Neuron (in vitro differentiated cells): ENCODE results near the gene HDAC9.

Experiments
- H2AFZ ChIP-seq: one replicate; pipeline ENCODE4 v1.6.1; 2013; ENCODE audit warnings: low read depth, mild to moderate bottlenecking, inconsistent platforms, low read length, moderate library complexity
- H3K27me3 ChIP-seq: one replicate; pipeline ENCODE4 v1.6.1; 2013; ENCODE audit warnings: low read length; ENCODE audit not compliant: insufficient read depth
- H3K36me3 ChIP-seq: one replicate; pipeline ENCODE4 v1.6.1; 2013; ENCODE audit warnings: low read length; ENCODE audit not compliant: insufficient read depth
- H3K4me1 ChIP-seq: one replicate; pipeline ENCODE4 v1.6.1; 2013; ENCODE audit warnings: low read length; ENCODE audit not compliant: insufficient read depth
- H3K4me3 ChIP-seq: 2 replicates; pipeline ENCODE4 v1.5.1; 2013; ENCODE audit warnings: mild to moderate bottlenecking, low read length, moderate library complexity
- H3K9me3 ChIP-seq: one replicate; pipeline ENCODE4 v1.6.1; 2013; ENCODE audit warnings: low read length

Gene HDAC9

GRCh38 chr7:18619311-18619710 is 123.8 kb downstream of the HDAC9 start:
- Histone ChIP-seq H2AFZ (no peak overlapping the region), H3K36me3 (peaks cover 3% of the 10 kb centered on the region), H3K4me3 (no peak overlapping the region), H3K27me3 (no peaks in the 10 kb centered on the region), H3K9me3 (no peaks in the 10 kb centered on the region), H3K4me1 (no peaks in the 10 kb centered on the region)

- Histone ChIP-seq H3K36me3 (peaks cover 3% of the 10 kb centered on the region), H2AFZ (no peak overlapping the region), H3K27me3 (no peaks in the 10 kb centered on the region), H3K4me1 (no peaks in the 10 kb centered on the region), H3K4me3 (no peak overlapping the region), H3K9me3 (no peaks in the 10 kb centered on the region)
Measured at GRCh38 chr7:18623389-18623788, 127.8 kb downstream of the HDAC9 start.

DNA sequence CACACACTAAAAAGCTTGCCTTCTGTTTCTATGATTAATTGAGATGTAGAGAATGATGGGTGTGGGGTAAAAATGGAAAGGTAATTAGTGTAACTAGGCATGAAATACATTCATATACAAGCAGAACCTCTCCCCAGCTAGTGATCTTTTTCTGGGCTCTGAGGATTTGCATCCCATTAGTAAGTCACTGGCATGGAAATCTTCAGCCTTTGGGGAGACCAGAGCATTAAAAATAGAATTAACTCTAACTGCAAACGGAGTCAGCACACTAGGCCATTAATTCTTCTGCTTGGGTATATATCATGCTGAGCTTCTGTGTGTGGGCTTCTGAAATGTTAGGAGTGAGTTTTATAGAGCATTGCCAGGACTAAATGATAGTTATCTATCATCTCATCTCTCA is 128.9 kb downstream of the HDAC9 start:
- no peak overlapping the region for H3K4me3 ChIP-seq
- H3K4me1 ChIP-seq: no peaks in the 10 kb centered on the region
- no peaks in the 10 kb centered on the region for H3K9me3 ChIP-seq
- no peaks in the 10 kb centered on the region for H3K27me3 ChIP-seq
- peaks cover 5% of the 10 kb centered on the region for H3K36me3 ChIP-seq
- H2AFZ ChIP-seq: no peak overlapping the region

- H3K27me3 ChIP-seq: no peaks in the 10 kb centered on the region
- H2AFZ ChIP-seq: no peak overlapping the region
- no peaks in the 10 kb centered on the region for H3K9me3 ChIP-seq
- no peak overlapping the region for H3K4me3 ChIP-seq
- peaks cover 4% of the 10 kb centered on the region for H3K36me3 ChIP-seq
- no peaks in the 10 kb centered on the region for H3K4me1 ChIP-seq
Measured at GRCh38 chr7:18626086-18626485, 130.5 kb downstream of the HDAC9 start.

GRCh38 chr7:18626717-18627116 is 131.2 kb downstream of the HDAC9 start:
- Histone ChIP-seq H3K9me3 (no peaks in the 10 kb centered on the region), H3K4me3 (no peak overlapping the region), H3K36me3 (peaks cover 4% of the 10 kb centered on the region), H3K27me3 (no peaks in the 10 kb centered on the region), H3K4me1 (no peaks in the 10 kb centered on the region), H2AFZ (no peak overlapping the region)

GRCh38 chr7:18637516-18637915 is 142.0 kb downstream of the HDAC9 start:
- Histone ChIP-seq H3K36me3 (peaks cover 3% of the 10 kb centered on the region), H2AFZ (no peak overlapping the region), H3K9me3 (no peaks in the 10 kb centered on the region), H3K4me1 (no peaks in the 10 kb centered on the region), H3K27me3 (no peaks in the 10 kb centered on the region), H3K4me3 (no peak overlapping the region)

DNA sequence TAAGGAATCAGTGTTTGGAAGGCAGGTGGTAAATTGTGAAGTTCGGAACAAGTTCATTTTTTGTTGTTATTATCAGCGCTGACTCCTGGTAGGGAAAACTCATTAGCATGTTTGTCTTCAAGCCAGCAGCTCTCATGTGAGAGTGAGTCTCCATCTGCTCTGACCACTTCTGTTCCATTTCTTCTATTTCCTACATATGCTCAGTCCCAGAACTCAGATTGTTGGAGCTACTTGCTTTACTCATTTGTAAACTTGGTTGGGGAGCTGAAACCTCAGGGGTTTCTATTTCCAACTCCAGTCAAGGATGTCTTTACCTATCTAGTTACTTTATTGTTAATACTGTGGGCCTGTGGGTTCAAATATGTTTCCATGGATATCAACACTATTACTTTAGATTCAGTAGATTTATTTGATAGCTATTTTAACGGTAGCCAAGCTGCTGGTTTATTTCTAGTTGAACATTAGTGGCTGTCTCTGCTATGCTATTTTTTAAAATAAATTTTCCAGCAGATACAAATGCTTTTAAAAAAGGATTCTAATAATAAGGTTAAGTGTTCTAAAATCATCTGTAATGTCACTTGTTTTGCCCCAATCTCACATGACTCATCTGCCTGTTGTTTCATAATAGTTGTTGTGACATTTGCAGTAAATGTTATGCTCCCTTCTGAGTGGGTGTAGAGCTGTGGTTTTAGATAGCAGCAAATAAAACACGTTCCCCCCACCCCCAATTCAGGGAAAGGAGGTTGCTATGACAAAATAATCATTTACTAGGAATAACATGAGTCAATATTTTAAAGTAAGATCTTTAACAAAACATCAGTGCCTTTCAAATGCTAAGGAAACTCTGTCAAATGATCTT is 143.3 kb downstream of the HDAC9 start:
- H3K27me3 ChIP-seq: no peaks in the 10 kb centered on the region
- no peak overlapping the region for H2AFZ ChIP-seq
- H3K4me3 ChIP-seq: no peak overlapping the region
- H3K4me1 ChIP-seq: no peaks in the 10 kb centered on the region
- no peaks in the 10 kb centered on the region for H3K9me3 ChIP-seq
- peaks cover 3% of the 10 kb centered on the region for H3K36me3 ChIP-seq

DNA sequence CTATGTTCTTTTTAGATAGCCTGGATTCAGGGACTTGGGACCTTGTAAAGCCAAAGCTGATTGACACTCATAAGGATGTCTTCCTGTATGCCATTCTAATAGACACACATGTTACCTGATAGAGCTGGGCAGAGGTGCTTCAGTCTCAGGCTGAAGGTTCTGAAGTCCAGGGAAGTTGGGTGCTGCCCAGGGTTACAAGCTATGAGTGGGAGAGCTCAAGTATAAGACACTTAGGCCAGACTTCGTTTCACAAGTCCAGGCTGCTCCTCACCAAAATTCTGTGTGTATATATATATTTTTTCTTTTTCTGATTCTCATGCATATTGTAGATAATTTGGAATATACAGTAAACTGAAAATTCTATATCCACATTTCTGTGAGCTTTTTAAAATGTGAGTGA is 144.2 kb downstream of the HDAC9 start:
- Histone ChIP-seq H3K36me3 (peaks cover 2% of the 10 kb centered on the region), H3K4me1 (no peaks in the 10 kb centered on the region), H3K27me3 (no peaks in the 10 kb centered on the region), H3K9me3 (no peaks in the 10 kb centered on the region), H3K4me3 (no peak overlapping the region), H2AFZ (no peak overlapping the region)

DNA sequence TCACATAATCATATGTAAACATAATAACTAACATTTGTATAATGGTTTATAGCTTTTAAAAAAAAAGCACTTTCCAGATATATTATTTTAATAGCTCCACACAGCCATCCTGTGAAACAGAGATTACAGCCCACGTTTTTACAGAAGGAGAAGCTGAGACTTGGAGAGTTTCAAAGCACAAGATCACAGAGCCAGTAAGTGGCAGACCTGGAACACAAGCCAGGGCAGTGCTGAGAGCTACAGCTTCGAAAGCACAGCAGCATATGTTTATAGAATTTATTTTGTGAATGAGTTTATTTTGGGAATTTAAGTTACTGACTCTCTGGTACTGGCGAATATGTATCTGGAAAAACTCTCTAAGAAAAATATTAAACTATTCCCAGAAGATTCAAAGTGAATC is 149.4 kb downstream of the HDAC9 start:
- H3K9me3 ChIP-seq: no peaks in the 10 kb centered on the region
- H3K4me1 ChIP-seq: no peaks in the 10 kb centered on the region
- no peak overlapping the region for H2AFZ ChIP-seq
- H3K27me3 ChIP-seq: no peaks in the 10 kb centered on the region
- H3K4me3 ChIP-seq: no peak overlapping the region
- peaks cover 22% of the 10 kb centered on the region for H3K36me3 ChIP-seq

- Histone ChIP-seq H3K27me3 (no peaks in the 10 kb centered on the region), H2AFZ (no peak overlapping the region), H3K4me1 (no peaks in the 10 kb centered on the region), H3K9me3 (no peaks in the 10 kb centered on the region), H3K4me3 (no peak overlapping the region), H3K36me3 (peaks cover 22% of the 10 kb centered on the region)
Measured at GRCh38 chr7:18647582-18647981, 152.0 kb downstream of the HDAC9 start.

- H3K36me3 ChIP-seq: peaks cover 22% of the 10 kb centered on the region
- H3K4me1 ChIP-seq: no peaks in the 10 kb centered on the region
- H3K4me3 ChIP-seq: no peak overlapping the region
- H2AFZ ChIP-seq: no peak overlapping the region
- no peaks in the 10 kb centered on the region for H3K9me3 ChIP-seq
- no peaks in the 10 kb centered on the region for H3K27me3 ChIP-seq
Measured at GRCh38 chr7:18648849-18649758, 153.6 kb downstream of the HDAC9 start.

- Histone ChIP-seq H3K4me3 (no peak overlapping the region), H3K9me3 (no peaks in the 10 kb centered on the region), H3K36me3 (peaks cover 10% of the 10 kb centered on the region), H3K4me1 (no peaks in the 10 kb centered on the region), H2AFZ (no peak overlapping the region), H3K27me3 (no peaks in the 10 kb centered on the region)
Measured at GRCh38 chr7:18653381-18654155, 158.0 kb downstream of the HDAC9 start.

GRCh38 chr7:18654709-18655108 is 159.2 kb downstream of the HDAC9 start:
- Histone ChIP-seq H3K36me3 (peaks cover 8% of the 10 kb centered on the region), H3K4me1 (no peaks in the 10 kb centered on the region), H3K27me3 (no peaks in the 10 kb centered on the region), H2AFZ (no peak overlapping the region), H3K4me3 (no peak overlapping the region), H3K9me3 (no peaks in the 10 kb centered on the region)
